Measurements from ENCODE around the gene FAM169A. TPM values are rescaled to one million over a fixed set of nuclear protein-coding genes. Genes with fewer than 3 reads are reported as not detected.

FAM169A gene
- total RNA-seq, 1 experiment from 2014 or later, result 17.9 TPM

DNA sequence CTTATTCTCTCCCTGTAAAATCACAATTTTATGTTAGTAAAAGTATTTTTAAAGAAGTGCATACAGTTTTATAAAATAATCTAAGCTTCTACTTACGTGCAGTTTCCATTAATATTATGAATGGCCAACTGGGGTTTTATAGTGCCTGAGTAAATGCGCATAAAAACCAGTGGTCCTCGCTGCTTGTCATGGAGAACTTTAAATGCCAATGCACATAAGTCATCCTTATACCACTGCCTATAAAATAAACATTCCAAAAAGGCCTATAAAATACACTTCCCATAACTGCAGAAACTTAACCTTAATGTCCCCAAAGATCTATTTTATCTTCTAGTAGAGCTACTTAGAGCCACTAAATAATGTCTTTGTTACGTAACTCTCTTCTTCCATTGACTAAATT is 127.8 kb downstream of the FAM169A start:
- H3K27me3 ChIP-seq, result no peaks in the 10 kb centered on the region; the same call in 1 of the 2 replicates
- H3K4me3 ChIP-seq, result no peak overlapping the region
- peaks cover 62% of the 10 kb centered on the region for H3K36me3 ChIP-seq
- H3K9me3 ChIP-seq (replicated peaks), result no peaks in the 10 kb centered on the region
- H3K4me1 ChIP-seq, result no peaks in the 10 kb centered on the region
- no peak overlapping the region for H3K27ac ChIP-seq
- no peak for DNase-seq

DNA sequence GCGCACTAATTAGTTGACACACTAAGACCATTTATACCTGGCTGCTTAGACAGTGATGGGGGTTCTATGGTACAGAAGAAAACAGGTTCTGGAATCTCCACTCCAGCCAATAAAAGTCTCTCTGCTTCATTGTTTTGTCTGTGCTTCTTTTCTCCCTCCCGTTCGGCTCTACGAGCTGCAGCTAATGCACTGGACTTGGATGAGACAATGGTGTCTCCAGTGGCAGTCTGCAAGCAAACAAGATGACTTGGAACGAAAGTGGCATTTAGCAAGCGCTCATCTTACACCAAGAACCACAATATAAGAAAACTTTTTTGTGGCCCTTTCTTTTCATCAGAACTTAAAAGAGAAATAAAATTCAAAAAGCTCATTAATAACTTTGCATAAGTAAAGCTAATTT is 129.4 kb downstream of the FAM169A start:
- H3K27me3 ChIP-seq, result no peaks in the 10 kb centered on the region; the same call in 1 of the 2 replicates
- peaks cover 64% of the 10 kb centered on the region for H3K36me3 ChIP-seq
- H3K4me3 ChIP-seq, result no peak overlapping the region
- H3K4me1 ChIP-seq, result no peaks in the 10 kb centered on the region
- no peak for DNase-seq
- H3K9me3 ChIP-seq (replicated peaks), result no peaks in the 10 kb centered on the region
- no peak overlapping the region for H3K27ac ChIP-seq

Other genes starting within 250 kb of the FAM169A start
- gene ENC1, start 225.7 kb downstream of the FAM169A start, total RNA-seq (2014; rRNA removed; shearing (Covaris generic)), result 104 and 109 TPM in 2 replicates
- 43.0 and 46.8 TPM in 2 replicates for gene HEXB, start 181.2 kb downstream of the FAM169A start, total RNA-seq (2014; rRNA removed; shearing (Covaris generic))
- gene GFM2, start 99.3 kb downstream of the FAM169A start, total RNA-seq (2014; rRNA removed; shearing (Covaris generic)), result 67.7 and 73.2 TPM in 2 replicates
- gene NSA2, start 99.1 kb downstream of the FAM169A start, total RNA-seq (2014; rRNA removed; shearing (Covaris generic)), result 162 and 188 TPM in 2 replicates
- gene GCNT4, start 186.2 kb upstream of the FAM169A start, total RNA-seq (2014; rRNA removed; shearing (Covaris generic)), result 0.02 and 0.05 TPM in 2 replicates